Heart left ventricle (tissue), 16 donors: ENCODE results near the gene APH1A. TPM values are rescaled to one million over a fixed set of nuclear protein-coding genes. Genes with fewer than 3 reads are reported as not detected.

Experiments used
- ATAC-seq, 4 donors: fragments of 200-7000 bp; cut with Tn5 transposase; one replicate each; pipeline ENCODE4 v1.9.1; 2020 to 2022; ENCODE audit warnings: moderate library complexity in 4 of 4, mild to moderate bottlenecking in 3 of 4, moderate number of reproducible peaks in 1 of 4
- DNase-seq, 5 donors: peaks; one replicate each; pipeline ENCODE4 v3.0.0-alpha.2; 2020
- H3K27ac ChIP-seq, 12 donors: fragments of 200-600 bp; sonication (generic) in 4 of 12; one replicate each; pipeline versions ENCODE4 v1.5.0 to v1.8.0; 2016 to 2022; ENCODE audit warnings: mild to moderate bottlenecking in 2 of 12
- H3K27me3 ChIP-seq, 9 donors: fragments of 200-600 bp; sonication (generic) in 2 of 9; one replicate each; pipeline versions ENCODE4 v1.5.1 to v1.8.0; 2016 to 2022; ENCODE audit warnings: mild to moderate bottlenecking in 3 of 9
- H3K36me3 ChIP-seq, 9 donors: fragments of 200-600 bp; sonication (generic) in 2 of 9; one replicate each; pipeline versions ENCODE4 v1.5.0 to v1.8.0; 2018 to 2022; ENCODE audit warnings: mild to moderate bottlenecking in 2 of 9
- H3K4me1 ChIP-seq, 12 donors: fragments of 200-600 bp; sonication (generic) in 4 of 12; one replicate each; pipeline versions ENCODE4 v1.5.0 to v1.8.0; 2016 to 2022; ENCODE audit warnings: mild to moderate bottlenecking in 3 of 12
- H3K4me3 ChIP-seq, 12 donors: fragments of 200-600 bp; sonication (generic) in 4 of 12; one replicate each; pipeline versions ENCODE4 v1.5.0 to v1.8.0; 2017 to 2022; ENCODE audit warnings: mild to moderate bottlenecking in 9 of 12, moderate library complexity in 4 of 12
- H3K9me3 ChIP-seq, 12 donors: fragments of 200-600 bp; sonication (generic) in 4 of 12; one replicate each; pipeline versions ENCODE4 v1.5.0 to v1.8.0; 2016 to 2022; ENCODE audit warnings: mild to moderate bottlenecking in 1 of 12
- CTCF ChIP-seq, 12 donors: fragments of 200-600 bp; sonication (generic) in 4 of 12; IDR thresholded peaks; one replicate each; pipeline versions ENCODE4 v1.5.0 to v1.8.0; 2018 to 2022; ENCODE audit warnings: antibody characterized with exemption in 12 of 12, mild to moderate bottlenecking in 5 of 12
- POLR2A ChIP-seq, 2 donors: fragments of 450-650 bp; IDR thresholded peaks; one replicate each; pipeline ENCODE4 v1.6.1; 2017; ENCODE audit warnings: antibody characterized with exemption in 2 of 2, mild to moderate bottlenecking in 2 of 2, moderate library complexity in 2 of 2
- WGBS, 4 donors: extraction: QIAGEN DNeasy Blood & Tissue Kit in 2 of 4; methylation state at CpG; one replicate each; pipeline versions ENCODE4 v1.1.5 to v1.1.7; 2013 to 2018; 5-methylcytosine and 5-hydroxymethylcytosine counted together
- intact Hi-C, 10 donors: fragments of 100-400 bp; cut with DNase I; formaldehyde crosslinking; loops; one replicate each; pipeline versions ENCODE4 v1.11.1 to v1.14.2; 2022
- polyA plus RNA-seq, 2 donors: library from polyadenylated mRNA; stranded (reverse); fragments of 200-250 nt; gene quantifications; one replicate each; pipeline ENCODE4 v1.2.3, GENCODE V29; 2013
- total RNA-seq, 9 donors: library from RNA; depleted of rRNA in 2 of 9; stranded (reverse); fragments of >200 nt in 2 of 9; fragmentation: NEBNext Ultra II Directional in 3 of 9; extraction: Animal tissue kit (Norgen Biotek cat#: 25700) in 3 of 9; gene quantifications; one replicate each; pipeline versions ENCODE4 v1.1.0 to v1.2.4, GENCODE V29; 2016 to 2023
- donor health status: ischemic (EF 13 %, LVEDD 7.1; RV severe dilation, severe dysfunction).
- donor health status: healthy with polysubstance abuse.
- donor health status: DM: no; HTN: yes; CAD: no.
- donor health status: DM: no; HTN: no; CAD: no.
- donor health status: ischemic (EF 25% LVEDD 6.9; RV normal size, moderate dysfunction).
- donor health status: ischemic (EF 25% LVEDD 5.7; RV mildly dilated, moderate dysfunction).
- donor health status: healthy.
- donor health status: DM: yes; HTN: yes; CAD: no.
- donor health status: ischemic (EF 35%, LVEDD 5.7; RV mildly dilated, moderate dysfunction).
- donor health status: nonischemic (EF 11% LVEDD 7.7; RV severe dilation, severe dysfunction).
- donor health status: DM: yes; HTN: yes; CAD: no.
- donor health status: PGD.
- donor health status: ischemic (EF 29% LVEDD 5.4; RV normal size, mild dysfunction).
- donor health status: nonischemic (EF 23%, LVEDD 6.1; RV moderate dilation, normal function).

The APH1A gene
- total and polyA plus RNA-seq, 11 donors = 50.1 to 102 (median 59.8) TPM

- Histone ChIP-seq H3K4me3 (no peak overlapping the region), H3K9me3 (no peaks in the 10 kb centered on the region), H3K27ac (no peak overlapping the region), H3K36me3 (peaks cover 0 to 29% (median 24%) of the 10 kb centered on the region in 9 donors), H3K27me3 (peaks cover 0 to 22% (median 0%) of the 10 kb centered on the region in 9 donors), H3K4me1 (peaks cover 0 to 28% (median 9%) of the 10 kb centered on the region in 12 donors)
- TF ChIP-seq POLR2A (IDR thresholded peaks at IDR 0.05) (no peak), CTCF (IDR thresholded peaks at IDR 0.05) (no peak)
- intact Hi-C loops = no loop called here
- no peak for DNase-seq
- WGBS, 4 donors = 77 to 90% (median 89%) methylated on average over 5 to 6 of the region's 6 CpGs
- no peak for ATAC-seq
These were observed 7.4 kb downstream of the APH1A start for GRCh38 chr1:150261367-150261766.

- H3K27ac ChIP-seq = peak overlapping the region in 7 of 12 donors; percentile 2 to 77 (median 46)
- TF ChIP-seq POLR2A (IDR thresholded peaks at IDR 0.05) = no peak
- TF ChIP-seq CTCF (IDR thresholded peaks at IDR 0.05) = no peak
- intact Hi-C loops = loop anchor here in 4 of 10 donors (5.0 to 10.0 kb wide), 4 partner anchors 62 to 275 kb away; partner anchors contain the start of gene PRPF3 (in 3 of the 4)
- peaks cover 0 to 38% (median 20%) of the 10 kb centered on the region in 12 donors for H3K4me1 ChIP-seq
- H3K4me3 ChIP-seq = peak overlapping the region in 2 of 12 donors; percentile 15 to 16
- ATAC-seq (peak; percentile 35 to 74 (median 54)), DNase-seq (peak in 3 of 5 donors; percentile 32 to 68 (median 43))
- peaks cover 0 to 22% (median 0%) of the 10 kb centered on the region in 9 donors for H3K27me3 ChIP-seq
- 14 to 20% (median 18%) methylated on average over 10 to 11 of the region's 11 CpGs for WGBS, 4 donors
- H3K36me3 ChIP-seq = peaks cover 0 to 16% (median 11%) of the 10 kb centered on the region in 9 donors
- no peaks in the 10 kb centered on the region for H3K9me3 ChIP-seq
These were observed 8.8 kb downstream of the APH1A start for GRCh38 chr1:150259758-150260669.

- DNase-seq (no peak), ATAC-seq (peak in 1 of 4 donors; percentile 22)
- 40 to 52% (median 43%) methylated on average over 4 of the region's 4 CpGs for WGBS, 4 donors
- H3K27me3 ChIP-seq = peaks cover 0 to 22% (median 0%) of the 10 kb centered on the region in 9 donors
- H3K36me3 ChIP-seq = peaks cover 0 to 8% (median 3%) of the 10 kb centered on the region in 9 donors
- peak overlapping the region in 1 of 12 donors; percentile 15 for H3K4me3 ChIP-seq
- no peak for TF ChIP-seq CTCF (IDR thresholded peaks at IDR 0.05)
- TF ChIP-seq POLR2A (IDR thresholded peaks at IDR 0.05) = no peak
- H3K27ac ChIP-seq = peak overlapping the region in 5 of 12 donors; percentile 44 to 77 (median 65)
- intact Hi-C loops = loop anchor here in 4 of 10 donors (5.0 to 10.0 kb wide), 4 partner anchors 63 to 276 kb away; partner anchors contain the start of gene PRPF3 (in 3 of the 4)
- peaks cover 0 to 38% (median 20%) of the 10 kb centered on the region in 12 donors for H3K4me1 ChIP-seq
- no peaks in the 10 kb centered on the region for H3K9me3 ChIP-seq
These were observed 9.6 kb downstream of the APH1A start for GRCh38 chr1:150259217-150259616.
